ENCODE data around the gene HMGCS2. TPM values are rescaled to one million over a fixed set of nuclear protein-coding genes. Genes with fewer than 3 reads are reported as not detected.

HMGCS2 gene
- total and polyA plus RNA-seq, 9 of the 15 experiments (the other 6 are each of a cell fraction or from before 2014, with no cell fraction given): 0.13 TPM; not detected in 8

GRCh38 chr1:119731741-119732430, 36.8 kb downstream of the HMGCS2 start (continued):
- no peak for TF ChIP-seq MGA (IDR thresholded peaks at IDR 0.05)
- TF ChIP-seq RFX7 (CRISPR knock-in tag; IDR thresholded peaks at IDR 0.05): no peak
- TF ChIP-seq PML (IDR thresholded peaks at IDR 0.05; ENCODE audit: low read length): no peak

Data from K562 (cell line).